Daoy (cell line): Measurements from ENCODE around the gene TRIM72. TPM values are rescaled to one million over a fixed set of nuclear protein-coding genes. Genes with fewer than 3 reads are reported as not detected.
A peak's percentile ranks its signal among the peaks of the same experiment; 100 is the strongest.
"Not testable (repeated sequence)": the region's sequence is repeated elsewhere in the genome, so short reads cannot be mapped to it uniquely, and the experiment has no call there.

Experiments used
- DNase-seq: peaks from one replicate; pipeline ENCODE4 v3.0.0-alpha.2; 2015; ENCODE audit warnings: low read depth
- total RNA-seq: library from RNA; depleted of rRNA; stranded (reverse); fragments of >200 nt; shearing (Covaris generic); gene quantifications from 2 replicates; pipeline ENCODE4 v1.2.3, GENCODE V29; 2014

The TRIM72 gene
- total RNA-seq, 1 experiment from 2014 or later, result not detected

GRCh38 chr16:31190818-31191444 lies 23.0 kb upstream of the TRIM72 start:
- DNase-seq, result no peak

DNA sequence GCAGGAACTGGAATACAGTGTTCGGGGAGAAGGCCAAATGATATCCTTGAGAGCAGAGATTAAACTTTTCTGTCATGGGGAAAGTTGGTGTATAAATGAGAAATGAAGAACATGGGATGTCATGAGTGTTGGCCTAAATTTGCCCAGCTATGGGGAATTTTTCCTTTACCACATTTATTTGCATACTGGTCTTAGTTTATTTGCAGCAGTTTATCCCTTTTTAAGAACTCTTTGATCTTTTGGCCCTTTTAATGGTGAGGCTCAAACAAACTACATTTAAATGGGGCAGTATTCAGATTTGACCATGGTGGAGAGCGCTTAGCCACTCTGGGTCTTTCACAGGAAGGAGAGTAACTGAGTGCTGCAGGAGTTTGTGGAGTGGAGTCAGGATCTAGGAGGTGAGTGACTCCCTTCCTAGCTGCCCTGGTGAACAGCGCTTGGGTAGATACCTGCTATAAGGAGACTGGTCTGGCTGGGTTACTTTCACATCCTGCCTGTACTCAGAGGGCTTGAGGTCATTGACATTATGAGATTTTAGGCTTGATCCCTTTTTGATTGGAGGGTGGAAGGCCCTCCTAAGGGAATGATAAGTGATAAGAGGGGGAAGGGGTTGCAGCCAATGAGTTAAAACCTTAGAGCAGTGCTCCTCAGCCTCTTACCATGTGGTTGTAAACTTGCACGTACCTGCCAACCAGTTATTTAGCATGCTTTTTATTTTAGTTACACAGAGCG lies 22.1 kb upstream of the TRIM72 start:
- DNase-seq, result no peak

- no peak for DNase-seq
Measured at GRCh38 chr16:31192856-31193642, 20.9 kb upstream of the TRIM72 start.

GRCh38 chr16:31193874-31194273 lies 20.0 kb upstream of the TRIM72 start:
- no peak for DNase-seq

GRCh38 chr16:31194898-31195297 lies 19.0 kb upstream of the TRIM72 start:
- no peak for DNase-seq

DNA sequence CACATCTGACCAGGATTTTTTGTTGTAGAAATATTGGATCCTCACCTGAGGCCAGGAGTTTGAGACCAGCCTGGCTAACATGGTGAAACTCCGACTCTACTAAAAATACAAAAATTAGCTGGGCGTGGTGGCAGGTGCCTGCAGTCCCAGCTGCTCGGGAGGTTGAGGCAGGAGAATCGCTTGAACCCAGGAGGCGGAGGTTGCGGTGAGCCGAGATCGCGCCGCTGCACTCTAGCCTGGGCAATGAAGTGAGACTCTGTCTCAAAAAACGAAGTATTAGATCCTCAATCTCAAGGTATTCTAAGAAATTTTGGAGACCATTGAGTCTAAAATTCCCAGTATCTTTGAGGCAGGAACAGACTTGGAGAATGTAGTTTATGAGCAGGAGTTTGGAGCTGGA lies 18.1 kb upstream of the TRIM72 start:
- not testable (repeated sequence) for DNase-seq

GRCh38 chr16:31196324-31197088 lies 17.4 kb upstream of the TRIM72 start:
- no peak for DNase-seq

GRCh38 chr16:31198207-31198882 lies 15.6 kb upstream of the TRIM72 start:
- no peak for DNase-seq

DNA sequence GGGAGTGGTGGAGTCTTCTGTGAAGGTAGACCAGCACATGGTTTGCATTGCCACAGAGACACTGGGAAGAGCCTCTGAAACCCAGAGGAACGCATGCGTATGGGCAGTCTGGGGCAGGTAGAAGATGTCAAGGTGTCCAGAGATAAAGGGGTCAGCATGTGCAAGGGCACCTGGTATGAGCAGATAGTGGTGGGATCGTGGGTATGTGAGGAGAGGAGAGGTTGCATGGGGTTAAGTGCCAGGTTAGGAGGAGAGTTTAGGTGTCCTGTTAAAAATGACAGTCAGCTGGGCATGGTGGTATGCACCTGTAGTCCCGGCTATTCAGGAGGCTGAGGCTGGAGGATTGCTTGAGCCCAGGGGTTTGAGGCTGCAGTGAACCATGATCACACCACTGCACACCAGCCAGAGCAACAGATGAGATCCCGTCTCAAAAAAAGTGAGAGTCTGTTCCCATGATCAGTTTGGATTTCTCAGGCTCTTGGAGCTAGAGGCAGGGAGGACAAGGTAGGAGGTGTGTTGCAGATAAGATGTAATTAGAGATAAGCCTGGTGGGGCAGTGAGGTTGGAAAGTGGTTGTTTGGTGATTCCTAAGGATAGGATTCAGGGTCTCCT lies 14.4 kb upstream of the TRIM72 start:
- no peak for DNase-seq

GRCh38 chr16:31200111-31200510 lies 13.8 kb upstream of the TRIM72 start:
- DNase-seq, result not testable (repeated sequence)

GRCh38 chr16:31200821-31201568 lies 12.9 kb upstream of the TRIM72 start:
- DNase-seq, result peak; percentile 25

- peak; percentile 20 for DNase-seq
Measured at GRCh38 chr16:31201582-31202413, 12.1 kb upstream of the TRIM72 start.

DNA sequence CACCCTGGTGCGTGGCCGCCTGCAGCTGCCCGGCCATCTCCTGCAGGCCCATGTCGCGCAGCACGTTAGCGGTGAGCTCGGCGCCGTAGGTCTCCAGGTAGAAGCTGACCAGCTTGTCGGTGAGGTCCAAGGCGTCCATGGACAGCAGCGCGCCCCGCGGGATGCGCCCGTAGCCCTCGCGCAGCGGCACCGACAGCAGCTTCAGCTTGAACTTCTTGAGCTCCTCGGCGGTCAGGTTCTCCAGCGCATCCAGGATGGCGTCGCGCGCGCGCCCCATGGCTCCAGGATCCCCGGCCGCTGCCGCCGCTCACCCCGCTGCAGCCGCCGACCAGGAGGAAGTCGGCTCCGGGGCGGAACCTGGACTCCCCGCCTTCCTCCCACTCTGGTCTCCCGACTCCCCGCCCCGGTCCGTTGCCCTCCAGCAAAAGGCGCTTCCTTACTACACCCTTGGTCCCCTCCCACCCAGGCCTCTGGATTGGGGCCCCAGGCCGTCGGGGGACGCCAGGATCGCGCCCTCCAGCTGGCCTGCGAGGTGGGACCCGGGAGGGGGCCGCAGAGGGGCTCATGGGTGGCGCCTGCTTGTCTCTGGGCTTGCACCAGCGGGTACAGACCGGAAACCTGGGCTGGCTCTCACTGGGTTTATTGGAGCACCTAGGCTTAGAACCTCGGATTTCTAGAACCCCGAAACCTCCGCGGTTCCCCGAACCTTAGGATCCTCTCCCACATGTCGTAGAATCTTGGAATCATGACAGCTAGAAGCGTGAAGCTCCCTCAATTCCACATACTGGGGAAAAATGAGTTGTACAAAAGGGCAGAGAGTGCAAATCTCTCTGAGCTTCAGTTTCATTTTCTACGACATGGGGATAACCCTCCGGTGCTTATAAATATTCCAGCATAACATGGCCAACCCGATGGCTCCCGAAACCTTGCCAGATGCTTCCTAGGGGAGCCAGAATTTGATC lies 11.2 kb upstream of the TRIM72 start, which contains the start of gene PYCARD:
TSS of gene PYCARD (minus strand) at position 347 of the 962 bp plus-strand sequence. CDS start at position 277, 70 bp downstream.
- DNase-seq, result peak; percentile 46

- DNase-seq, result no peak
Measured at GRCh38 chr16:31204871-31205666, 8.8 kb upstream of the TRIM72 start.

DNA sequence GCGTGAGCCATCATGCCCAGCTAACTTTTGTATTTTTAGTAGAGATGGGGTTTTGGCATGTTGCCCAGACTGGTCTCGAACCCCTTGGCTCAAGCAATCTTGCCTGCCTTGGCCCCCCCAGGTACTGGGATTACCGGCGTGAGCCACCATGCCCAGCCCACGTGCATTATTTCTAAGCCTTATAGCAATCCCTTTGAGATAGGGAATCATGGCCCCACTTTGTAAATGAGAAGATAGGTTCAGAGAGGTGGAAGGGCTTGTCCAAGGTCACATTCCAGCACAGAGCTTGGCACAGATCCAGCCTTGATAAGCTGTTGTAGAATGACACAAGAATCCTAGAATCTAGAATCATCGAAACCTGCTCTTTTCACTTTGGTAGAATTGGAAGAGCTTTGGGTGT lies 7.1 kb upstream of the TRIM72 start:
- no peak for DNase-seq

DNA sequence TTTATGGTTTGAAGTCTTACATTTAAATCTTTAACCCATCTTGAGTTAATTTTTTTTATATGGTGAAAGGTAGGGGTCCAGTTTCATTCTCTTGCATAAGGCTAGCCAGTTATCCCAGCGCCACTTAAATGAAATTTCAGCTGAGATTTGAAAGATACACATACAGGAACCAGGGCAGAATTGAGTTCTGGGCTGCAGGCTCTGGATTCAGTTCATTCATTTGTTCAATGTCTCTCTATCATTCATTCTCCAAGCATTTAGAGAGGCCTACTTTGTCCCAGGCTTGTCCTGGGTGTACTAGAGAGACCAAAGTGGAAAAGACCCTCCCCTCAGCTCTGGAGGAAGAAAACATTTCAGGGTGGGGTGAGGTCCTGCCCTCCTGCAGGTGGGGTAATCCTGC lies 577 bp upstream of the TRIM72 start:
- no peak for DNase-seq

GRCh38 chr16:31214708-31215286 lies 878 bp downstream of the TRIM72 start:
- no peak for DNase-seq
